ENCODE results near the gene OLFML1. TPM values are rescaled to one million over a fixed set of nuclear protein-coding genes. Genes with fewer than 3 reads are reported as not detected.

OLFML1 gene
- polyA plus RNA-seq, 2 of the 4 experiments (the other 2 are of a cell fraction): not detected

GRCh38 chr11:7451520-7451919, 33.8 kb upstream of the OLFML1 start:
- no peak for ATAC-seq
- Histone ChIP-seq H3K9me3 (no peaks in the 10 kb centered on the region), H3K4me2 (no peak overlapping the region), H3K27ac (no peak overlapping the region), H3K4me1 (no peaks in the 10 kb centered on the region), H3K4me3 (no peak overlapping the region)
- CTCF ChIA-PET: interaction anchor here (1.0 to 4.7 kb wide), 3 partner anchors 10 to 355 kb away, joined by 3 to 26 read pairs (median 3); no protein-coding TSS in a partner anchor
- no peak for TF ChIP-seq ZFP36 (IDR thresholded peaks at IDR 0.05; ENCODE audit: borderline replicate concordance, partially characterized antibody)
- TF ChIP-seq NR3C1 (IDR thresholded peaks at IDR 0.05): no peak
- TF ChIP-seq ATOH8 (CRISPR knock-in tag; IDR thresholded peaks at IDR 0.05; ENCODE audit: low read depth): no peak
- no peak for TF ChIP-seq ZC3H11A (IDR thresholded peaks at IDR 0.05)
- TF ChIP-seq EHF (CRISPR knock-in tag; IDR thresholded peaks at IDR 0.05): no peak
- TF ChIP-seq HEYL (CRISPR knock-in tag; IDR thresholded peaks at IDR 0.05): no peak
- TF ChIP-seq ESRRA (IDR thresholded peaks at IDR 0.05; ENCODE audit: borderline replicate concordance, low read length): no peak
- no peak for TF ChIP-seq FOSL2 (IDR thresholded peaks at IDR 0.05)
- no peak for TF ChIP-seq FOSL2 (CRISPR knock-in tag; IDR thresholded peaks at IDR 0.05)
- TF ChIP-seq MAX (IDR thresholded peaks at IDR 0.05): no peak
- no peak for TF ChIP-seq KDM1A (IDR thresholded peaks at IDR 0.05; ENCODE audit: low read depth)
- TF ChIP-seq BCL3 (IDR thresholded peaks at IDR 0.05): no peak
- no peak for TF ChIP-seq NPAS2 (CRISPR knock-in tag; IDR thresholded peaks at IDR 0.05; ENCODE audit: borderline replicate concordance)
- no peak for TF ChIP-seq POLR2AphosphoS2 (conservative IDR thresholded peaks at IDR 0.05; ENCODE audit: low read length)
- no peak for TF ChIP-seq FOXS1 (CRISPR knock-in tag; IDR thresholded peaks at IDR 0.05)
- no peak for TF ChIP-seq POLR2A (IDR thresholded peaks at IDR 0.05; ENCODE audit: low read length)
- TF ChIP-seq HDAC2 (IDR thresholded peaks at IDR 0.05): no peak
- no peak for TF ChIP-seq MAFK (IDR thresholded peaks at IDR 0.05; ENCODE audit: partially characterized antibody)
- TF ChIP-seq REST (IDR thresholded peaks at IDR 0.05): no peak
- TF ChIP-seq HOXB5 (CRISPR knock-in tag; IDR thresholded peaks at IDR 0.05): no peak
- TF ChIP-seq HES2 (IDR thresholded peaks at IDR 0.05): no peak
- no peak for FAIRE-seq
- DNase-seq (ENCODE audit: low read depth in 1 of 2, low spot score in 1 of 2): no peak
- 50% methylated on average over 3 of the region's 3 CpGs for WGBS (ENCODE audit: missing lambda C conversion rate)
- POLR2A ChIA-PET: no interaction called here

GRCh38 chr11:7451952-7452494, 33.3 kb upstream of the OLFML1 start:
- CTCF ChIA-PET: interaction anchor here (1.0 to 4.7 kb wide), 3 partner anchors 10 to 356 kb away, joined by 3 to 26 read pairs (median 3); no protein-coding TSS in a partner anchor
- FAIRE-seq: no peak

More at GRCh38 chr11:7451952-7452494, 33.3 kb upstream of the OLFML1 start:
- Histone ChIP-seq H3K27ac (no peak overlapping the region), H3K4me2 (no peak overlapping the region), H3K9me3 (no peaks in the 10 kb centered on the region), H3K4me3 (no peak overlapping the region), H3K4me1 (no peaks in the 10 kb centered on the region)
- no peak for TF ChIP-seq CTCF (IDR thresholded peaks at IDR 0.05)
- no peak for TF ChIP-seq GATA3 (IDR thresholded peaks at IDR 0.05; ENCODE audit: borderline replicate concordance)
- TF ChIP-seq RARB (CRISPR knock-in tag; IDR thresholded peaks at IDR 0.05): no peak
- no peak for TF ChIP-seq REST (IDR thresholded peaks at IDR 0.05)
- no peak for ATAC-seq
- POLR2A ChIA-PET: no interaction called here
- DNase-seq (ENCODE audit: low read depth in 1 of 2, low spot score in 1 of 2): no peak
- WGBS (ENCODE audit: missing lambda C conversion rate): 29% methylated on average over 1 of the region's 1 CpG
